LHCN-M2 (cell line): ENCODE measurements around the gene P3R3URF. TPM values are rescaled to one million over a fixed set of nuclear protein-coding genes. Genes with fewer than 3 reads are reported as not detected.
A peak's percentile ranks its signal among the peaks of the same experiment; 100 is the strongest.

Experiments
- DNase-seq: peaks from one replicate; pipeline ENCODE4 v3.0.0-alpha.2; 2012; ENCODE audit warnings: low read depth
- total RNA-seq: library from RNA; depleted of rRNA; stranded (reverse); fragments of >200 nt; gene quantifications from 2 replicates; pipeline ENCODE4 v1.2.3, GENCODE V29; 2014

P3R3URF gene
- total RNA-seq, 1 experiment from 2014 or later, result not detected

DNA sequence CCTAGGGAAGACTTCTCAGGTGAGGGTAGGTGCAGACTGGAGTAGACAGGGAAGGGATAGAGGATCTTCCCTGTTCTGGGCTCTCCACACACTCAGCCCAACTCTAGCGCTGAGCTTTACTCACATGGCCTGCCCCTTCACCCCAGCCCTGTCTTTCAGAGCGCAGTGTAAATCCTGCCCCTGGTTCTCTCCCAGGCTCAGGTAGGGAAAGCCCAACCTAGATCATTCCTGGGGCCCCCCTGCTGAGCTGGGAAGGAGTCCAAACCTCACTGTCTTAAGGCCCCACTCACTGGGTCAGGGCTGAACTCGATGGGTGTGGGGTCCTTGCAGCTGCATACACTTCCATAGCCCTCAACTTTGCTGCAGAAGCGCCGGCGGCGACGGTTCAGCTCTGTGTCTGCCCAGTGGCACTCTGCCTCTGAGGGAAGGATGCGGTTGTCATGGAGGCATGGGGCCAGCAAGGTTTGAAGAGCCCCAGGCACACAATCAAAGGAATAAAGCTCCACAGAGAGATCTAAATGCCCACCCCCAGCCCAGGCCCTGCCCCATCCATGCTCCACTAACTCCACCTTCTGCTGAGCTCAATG lies 17.8 kb upstream of the P3R3URF start:
- DNase-seq, result no peak

DNA sequence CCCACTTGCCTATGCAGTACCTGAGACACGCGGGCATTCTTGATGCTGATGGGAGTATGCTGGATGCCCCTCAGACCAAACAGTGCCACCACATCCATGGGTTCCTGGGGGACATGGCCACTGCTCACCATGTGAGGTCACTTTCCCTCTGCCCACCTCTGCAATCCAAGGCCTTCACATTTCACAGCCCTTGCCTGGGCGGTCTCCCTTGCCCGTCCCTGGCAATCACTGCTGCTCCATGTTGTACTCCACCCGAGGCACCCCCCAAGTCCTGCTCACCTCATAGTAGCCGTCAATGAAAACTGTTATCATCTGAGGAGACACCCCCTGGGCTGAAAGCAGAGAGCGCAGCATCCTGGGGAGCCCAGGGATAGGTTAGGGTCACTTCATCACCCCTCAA lies 17.0 kb upstream of the P3R3URF start:
- no peak for DNase-seq

DNA sequence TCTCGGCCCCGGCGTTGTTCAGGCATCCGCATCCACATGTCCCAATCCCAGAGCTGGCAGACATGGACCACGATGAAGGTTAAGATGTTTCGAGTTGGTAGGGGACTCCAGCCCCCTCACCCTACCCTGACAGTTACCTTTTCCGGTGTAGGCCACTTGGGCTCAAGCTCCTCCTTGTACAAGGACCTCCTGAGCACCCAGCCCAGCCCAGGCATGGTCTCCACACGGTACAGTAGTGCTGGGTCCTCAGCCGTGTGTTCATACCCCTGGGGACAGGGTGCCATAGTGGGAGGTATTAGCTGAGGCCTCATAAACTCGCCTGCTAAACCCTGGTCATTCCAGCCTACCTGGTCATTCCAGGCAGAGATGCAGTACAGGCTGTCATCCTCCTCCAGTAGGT lies 15.9 kb upstream of the P3R3URF start:
- DNase-seq, result no peak

DNA sequence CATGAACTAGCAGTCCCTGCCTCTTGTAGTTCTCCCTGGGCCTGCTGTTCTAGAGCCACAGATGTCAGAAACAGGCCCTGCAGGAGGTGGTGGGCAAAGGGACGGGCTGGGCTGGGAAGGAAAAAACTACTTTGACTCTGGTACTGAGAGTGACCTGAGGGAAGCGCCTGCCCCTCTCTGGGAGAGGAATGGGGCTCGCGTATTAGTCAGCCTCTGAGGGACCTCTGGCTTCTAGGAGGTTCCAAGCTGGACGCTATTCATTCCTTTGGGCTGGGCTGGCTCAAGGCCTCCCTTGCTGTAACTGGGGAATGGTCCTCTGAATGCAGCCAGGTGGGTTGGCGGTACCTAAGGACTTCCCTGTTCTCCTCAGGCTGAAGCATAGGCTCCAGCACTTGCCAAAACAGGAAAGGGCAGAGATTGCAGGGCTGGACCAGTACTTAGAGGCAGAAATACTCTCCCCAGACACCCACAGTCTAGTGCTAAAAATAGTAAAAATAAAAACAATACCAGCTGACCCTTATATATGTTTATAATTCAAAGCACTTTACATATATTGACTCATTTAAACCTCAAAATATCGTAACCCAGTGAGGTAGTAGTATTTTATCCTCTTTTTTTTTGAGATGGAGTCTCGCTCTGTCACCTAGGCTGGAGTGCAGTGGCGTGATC lies 14.9 kb upstream of the P3R3URF start:
- DNase-seq, result no peak

DNA sequence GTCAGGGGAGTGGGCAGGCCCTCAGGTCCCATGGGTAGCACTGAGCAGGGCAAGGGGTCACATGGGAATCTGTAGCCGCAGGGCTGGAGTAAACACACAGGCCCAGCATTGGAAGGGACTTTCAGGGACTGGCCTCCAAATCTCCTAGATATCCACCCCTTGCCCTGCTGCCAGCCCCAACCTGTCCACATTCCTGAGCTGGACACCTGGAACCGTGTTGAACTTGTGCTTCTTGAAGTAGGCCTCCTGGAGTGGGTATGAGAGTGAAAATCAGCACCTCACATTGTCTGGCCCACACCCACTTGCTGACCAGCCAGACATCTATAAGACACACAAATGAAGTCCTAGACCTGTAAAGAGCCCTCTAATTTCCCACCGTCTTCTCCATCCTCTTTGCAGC lies 14.3 kb upstream of the P3R3URF start:
- no peak for DNase-seq

DNA sequence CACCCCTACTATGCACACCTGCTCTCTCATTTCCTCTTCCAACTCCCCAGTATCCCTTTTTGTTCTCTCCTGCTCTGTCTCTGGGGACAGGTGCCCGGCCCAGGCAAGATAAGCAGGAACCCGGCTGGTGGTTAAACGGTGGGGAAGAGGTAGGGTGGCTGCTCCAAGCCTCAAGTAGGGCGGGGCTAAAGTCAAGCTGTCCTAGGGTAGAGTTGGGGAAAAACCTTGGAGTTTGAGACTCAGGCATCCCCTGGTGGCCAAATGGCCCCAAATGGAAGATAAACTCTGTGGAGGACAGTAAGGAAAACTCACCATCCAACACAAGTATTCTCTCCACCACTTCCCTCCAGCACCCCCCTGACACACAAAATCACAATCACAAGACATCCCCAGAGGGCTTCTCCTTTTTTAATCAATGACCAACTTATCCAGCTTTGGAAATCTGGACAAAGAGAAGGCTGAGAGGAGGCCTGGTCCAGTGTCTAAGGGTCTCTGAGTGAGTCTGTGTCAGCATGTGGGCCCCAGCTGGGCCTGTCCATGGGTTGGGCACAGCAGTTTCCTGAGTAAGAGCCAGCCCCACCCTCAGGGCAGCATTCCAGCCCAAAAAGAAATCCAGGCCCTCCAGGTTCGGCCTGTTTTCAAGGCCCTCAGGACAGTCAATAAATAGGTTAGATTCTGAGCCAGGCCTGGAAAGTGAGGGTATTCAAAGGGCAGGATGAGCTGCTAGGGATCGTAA lies 12.2 kb upstream of the P3R3URF start:
- DNase-seq, result no peak

DNA sequence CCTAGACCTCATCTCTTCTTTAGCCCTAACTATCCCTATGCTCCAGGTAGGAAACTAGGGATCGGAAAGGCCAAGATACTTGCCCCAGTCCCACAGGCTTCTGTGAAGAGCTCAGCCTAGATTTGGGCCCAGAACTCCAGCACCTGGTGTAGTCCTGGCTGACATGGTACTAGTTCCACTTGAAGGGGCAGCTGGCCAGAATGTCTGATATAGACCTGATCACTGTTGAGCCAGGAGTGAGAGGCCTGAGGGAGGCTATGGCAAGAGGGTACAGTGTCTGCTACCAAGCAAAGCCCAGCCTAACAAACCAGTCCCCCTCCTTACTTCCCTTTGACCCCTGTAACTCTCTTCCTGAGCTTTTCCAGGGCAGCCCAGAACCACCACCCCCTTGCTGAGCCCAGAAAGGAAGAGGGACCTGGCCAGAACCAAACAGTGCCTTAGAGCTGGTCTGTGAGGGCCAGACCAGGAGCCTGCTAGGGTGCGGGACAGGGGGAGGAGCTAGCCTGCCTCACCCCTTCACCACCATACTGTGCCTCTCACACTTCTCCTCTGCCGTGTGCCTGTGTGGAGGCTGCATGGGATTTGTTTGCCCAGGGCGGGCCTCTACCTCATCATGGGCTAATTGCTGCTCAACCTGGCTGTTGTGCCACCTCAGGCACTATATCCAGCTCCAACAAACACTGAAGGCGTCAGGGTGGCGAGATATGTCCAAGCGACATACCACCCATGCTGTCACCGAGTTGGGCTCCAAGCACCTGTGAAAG lies 11.0 kb upstream of the P3R3URF start:
- DNase-seq, result no peak

DNA sequence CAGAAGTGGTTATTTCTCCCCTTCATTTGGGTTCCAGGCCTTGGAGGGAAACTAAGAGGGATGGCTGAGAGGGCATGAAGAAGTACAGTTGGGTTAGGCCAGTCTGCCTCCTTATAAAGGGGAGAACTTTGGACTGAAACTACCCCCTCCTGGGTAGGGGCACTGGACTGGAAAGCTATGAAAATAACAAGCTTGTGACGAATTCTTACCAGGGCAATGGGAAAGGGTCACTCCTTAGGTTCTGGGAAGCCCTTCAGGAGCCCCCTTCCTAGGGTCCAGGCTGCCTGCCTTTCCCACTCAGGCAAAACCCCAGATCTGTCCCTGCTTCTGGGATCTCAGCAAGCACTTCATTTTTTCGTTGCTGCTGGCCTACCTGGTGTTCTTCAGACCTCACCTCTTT lies 9.8 kb upstream of the P3R3URF start:
- no peak for DNase-seq

DNA sequence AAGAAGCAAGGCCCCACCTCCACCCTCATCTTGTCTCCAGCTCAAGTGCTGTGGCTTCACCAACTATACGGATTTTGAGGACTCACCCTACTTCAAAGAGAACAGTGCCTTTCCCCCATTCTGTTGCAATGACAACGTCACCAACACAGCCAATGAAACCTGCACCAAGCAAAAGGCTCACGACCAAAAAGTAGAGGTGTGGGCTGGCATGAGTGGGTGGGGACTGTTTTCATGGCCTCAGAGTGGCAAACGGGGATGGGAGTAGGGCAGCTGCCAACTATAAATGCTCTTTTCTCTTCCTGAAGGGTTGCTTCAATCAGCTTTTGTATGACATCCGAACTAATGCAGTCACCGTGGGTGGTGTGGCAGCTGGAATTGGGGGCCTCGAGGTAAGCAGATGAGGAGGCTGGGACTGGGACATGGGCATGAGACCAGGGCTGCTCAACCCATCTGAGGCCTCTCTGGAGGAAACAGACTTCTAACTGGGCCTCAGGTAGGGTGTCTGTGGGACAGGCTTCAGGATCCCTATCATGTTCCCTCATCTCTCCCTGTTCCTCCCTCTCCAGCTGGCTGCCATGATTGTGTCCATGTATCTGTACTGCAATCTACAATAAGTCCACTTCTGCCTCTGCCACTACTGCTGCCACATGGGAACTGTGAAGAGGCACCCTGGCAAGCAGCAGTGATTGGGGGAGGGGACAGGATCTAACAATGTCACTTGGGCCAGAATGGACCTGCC lies 8.8 kb upstream of the P3R3URF start:
- no peak for DNase-seq

DNA sequence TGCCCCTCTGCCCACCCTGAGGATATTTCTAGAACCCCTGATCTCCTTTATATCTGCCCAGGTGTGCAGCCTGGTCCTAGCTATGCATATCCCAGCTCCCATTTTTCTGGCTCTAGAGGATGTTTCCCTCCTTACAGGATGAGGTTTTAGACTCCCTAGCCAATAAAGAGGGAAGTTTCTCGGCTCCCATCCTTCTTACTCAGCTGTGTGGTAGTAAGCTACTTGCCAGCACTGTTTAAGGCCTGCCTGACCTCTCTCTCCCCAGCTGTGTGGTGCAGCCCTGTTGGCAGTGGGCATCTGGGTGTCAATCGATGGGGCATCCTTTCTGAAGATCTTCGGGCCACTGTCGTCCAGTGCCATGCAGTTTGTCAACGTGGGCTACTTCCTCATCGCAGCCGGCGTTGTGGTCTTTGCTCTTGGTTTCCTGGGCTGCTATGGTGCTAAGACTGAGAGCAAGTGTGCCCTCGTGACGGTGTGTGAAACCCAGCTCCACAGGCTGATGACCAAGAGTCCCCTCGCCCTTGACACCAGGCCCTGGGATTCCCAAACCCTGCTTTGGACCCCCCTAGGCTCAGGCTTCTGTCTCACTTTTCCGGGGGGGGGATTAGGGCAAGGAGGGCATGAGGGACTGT lies 7.8 kb upstream of the P3R3URF start:
- peak; percentile 52 for DNase-seq

DNA sequence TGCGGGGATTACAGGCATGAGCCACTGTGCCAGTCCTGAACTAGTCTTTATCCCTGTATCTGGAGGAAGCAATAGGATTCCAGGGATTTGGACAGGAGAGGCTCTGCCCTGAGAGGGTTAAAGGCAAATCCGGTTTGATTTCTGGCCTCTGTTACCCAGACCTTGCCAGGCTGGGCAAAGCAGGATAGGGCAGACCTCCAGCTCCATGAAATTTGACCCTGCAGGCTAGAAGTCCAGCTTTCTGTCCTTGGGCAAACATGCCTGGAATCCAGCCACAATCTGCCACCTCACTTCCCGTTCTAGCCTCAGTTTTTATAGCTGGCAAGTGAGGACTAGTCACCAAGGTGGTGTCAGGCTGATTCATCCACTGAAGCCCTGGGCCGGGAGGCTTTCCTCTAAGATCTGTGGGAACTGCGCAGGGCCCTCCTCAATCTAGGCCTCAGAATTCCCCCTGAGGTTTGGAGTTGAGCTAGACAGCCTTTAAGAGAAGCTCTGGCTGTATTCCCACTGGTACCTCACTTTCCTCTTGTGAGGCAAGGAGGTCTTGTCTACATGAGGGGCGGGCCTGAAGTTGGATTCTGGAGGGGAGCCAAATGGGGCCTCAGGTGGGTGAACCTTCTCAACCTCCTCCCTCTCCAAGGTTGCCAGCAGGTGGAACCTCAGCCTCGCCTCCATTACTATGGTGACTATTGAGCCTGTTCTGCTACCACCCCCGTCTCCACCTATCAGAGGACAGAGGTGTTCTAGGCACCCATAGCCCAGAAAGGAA lies 7.0 kb upstream of the P3R3URF start:
- DNase-seq, result peak; percentile 100

DNA sequence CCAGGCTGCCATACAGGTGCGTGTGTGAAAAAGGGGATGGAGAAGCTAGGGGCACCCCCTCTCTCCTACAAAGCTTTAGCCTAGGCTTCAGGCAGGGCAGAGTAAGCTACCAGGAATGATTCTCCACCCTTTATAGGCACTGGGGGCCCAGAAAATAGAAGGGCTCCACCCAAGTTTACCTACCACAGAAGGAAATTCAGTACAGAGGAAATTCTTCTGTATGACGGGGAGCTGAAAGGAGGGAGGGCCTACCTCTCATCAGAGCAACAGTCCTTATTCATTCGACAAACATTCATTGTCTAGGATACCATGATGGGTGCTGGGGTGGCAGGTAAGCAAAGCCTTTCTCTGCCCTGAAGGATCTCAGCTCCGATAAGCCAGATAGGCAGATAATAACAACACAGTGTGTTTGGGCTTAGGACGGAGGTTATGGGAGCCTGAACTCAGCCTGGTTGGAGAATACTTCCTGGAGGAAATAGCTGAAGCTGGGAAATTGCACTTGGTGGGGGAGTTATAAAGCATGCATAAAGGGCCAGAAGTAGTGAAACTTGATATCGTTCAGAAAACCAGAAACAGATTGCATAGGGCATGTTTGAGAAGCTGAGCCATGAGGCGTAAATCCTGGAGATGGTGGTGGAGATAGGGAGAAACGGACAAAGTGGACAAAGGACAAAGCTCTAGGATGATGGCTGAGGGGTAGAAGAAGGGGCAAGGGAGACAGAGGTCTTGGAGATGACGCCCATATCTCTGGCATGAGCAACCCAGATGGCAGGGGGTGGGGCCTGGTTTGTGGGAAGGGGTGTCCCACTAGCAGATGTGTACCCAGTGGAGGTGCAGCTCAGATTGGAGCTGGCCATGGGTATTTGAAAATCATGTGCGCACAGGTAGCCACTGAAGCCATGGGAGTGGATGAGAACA lies 5.3 kb upstream of the P3R3URF start:
- peak; percentile 40 for DNase-seq

DNA sequence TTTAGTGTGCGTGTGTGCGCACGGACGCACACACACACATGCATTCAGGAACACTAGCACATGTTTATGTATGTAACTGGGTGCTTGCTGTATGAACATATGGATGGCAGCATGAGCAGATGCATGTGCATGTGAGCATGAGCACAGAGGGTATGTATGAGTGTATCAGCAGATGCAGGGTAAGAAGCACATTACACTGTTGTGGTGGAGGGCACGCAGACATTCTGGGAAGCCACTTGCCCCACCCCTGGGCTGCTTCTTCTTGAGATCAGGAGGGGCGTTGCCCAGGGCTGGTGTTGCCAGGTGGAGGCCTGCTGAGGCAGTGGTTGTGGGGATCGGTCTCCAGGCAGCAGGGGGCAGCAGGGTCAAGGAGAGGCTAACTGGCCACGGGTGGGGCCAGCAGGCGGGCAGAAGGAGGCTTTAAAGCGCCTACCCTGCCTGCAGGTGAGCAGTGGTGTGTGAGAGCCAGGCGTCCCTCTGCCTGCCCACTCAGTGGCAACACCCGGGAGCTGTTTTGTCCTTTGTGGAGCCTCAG lies 3.9 kb upstream of the P3R3URF start:
- no peak for DNase-seq

DNA sequence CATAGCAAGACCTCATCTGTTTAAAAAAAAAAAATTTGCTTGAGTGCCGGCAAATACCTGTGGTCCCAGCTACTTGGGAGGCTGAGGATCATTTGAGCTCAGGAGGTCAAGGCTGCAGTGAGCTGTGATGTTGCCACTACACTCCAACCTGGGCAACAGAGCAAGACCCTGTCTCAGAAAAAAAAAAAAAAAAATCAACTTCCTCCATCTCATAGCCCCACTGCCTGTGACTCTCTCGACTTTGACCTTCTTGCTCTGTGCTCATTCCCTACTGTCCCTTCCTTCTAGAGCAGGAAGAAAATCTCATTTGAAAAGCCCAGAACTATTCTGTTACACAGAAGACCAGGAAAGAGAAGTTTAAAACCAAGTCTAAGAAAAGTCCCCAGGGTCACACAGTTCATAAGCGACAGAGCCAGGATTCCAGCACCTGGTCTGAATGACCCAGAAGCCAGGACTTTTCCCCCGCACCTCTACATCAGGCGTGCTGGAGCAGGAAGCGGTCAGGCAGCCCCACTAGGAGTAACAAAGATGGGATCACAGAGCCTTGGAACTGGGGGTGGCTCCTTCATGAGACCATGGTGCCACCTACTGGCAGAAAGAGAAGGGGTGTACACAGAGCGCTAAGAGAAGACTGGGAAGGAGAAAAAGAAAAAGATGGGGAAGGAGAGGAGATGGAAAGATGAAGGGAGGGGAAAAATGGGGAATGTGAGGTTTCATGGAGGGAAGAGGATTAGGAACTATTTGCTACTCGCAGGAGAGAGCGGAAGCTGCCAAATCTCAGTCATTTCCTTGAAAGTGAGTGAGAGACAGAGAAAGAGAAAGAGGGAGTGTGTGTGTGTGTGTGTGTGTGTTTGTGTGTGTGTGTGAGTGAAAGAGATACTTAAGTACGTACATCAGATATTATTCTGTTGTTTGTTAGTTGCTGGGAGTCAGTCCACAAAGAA lies 3.1 kb upstream of the P3R3URF start:
- peak; percentile 89 for DNase-seq

DNA sequence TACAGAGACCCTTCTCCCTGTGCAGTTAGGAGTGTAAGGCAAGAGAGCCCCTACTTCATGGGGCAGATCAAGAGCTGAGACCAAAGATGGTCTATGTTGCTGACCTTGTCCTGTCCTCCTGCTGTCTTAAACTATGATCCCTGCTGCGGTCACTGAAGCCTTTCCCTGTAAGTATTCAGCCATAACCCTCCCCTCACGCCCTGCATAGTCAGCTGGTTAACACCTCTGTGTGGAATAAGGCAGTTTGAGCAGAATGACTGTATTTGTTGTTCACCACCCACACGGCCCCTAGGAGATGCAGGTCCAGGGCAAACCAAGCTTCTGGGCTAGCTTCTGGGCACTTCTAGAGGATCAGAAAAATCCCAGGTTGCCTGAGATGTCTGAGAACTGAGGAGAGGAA lies 1.0 kb downstream of the P3R3URF start:
- no peak for DNase-seq

DNA sequence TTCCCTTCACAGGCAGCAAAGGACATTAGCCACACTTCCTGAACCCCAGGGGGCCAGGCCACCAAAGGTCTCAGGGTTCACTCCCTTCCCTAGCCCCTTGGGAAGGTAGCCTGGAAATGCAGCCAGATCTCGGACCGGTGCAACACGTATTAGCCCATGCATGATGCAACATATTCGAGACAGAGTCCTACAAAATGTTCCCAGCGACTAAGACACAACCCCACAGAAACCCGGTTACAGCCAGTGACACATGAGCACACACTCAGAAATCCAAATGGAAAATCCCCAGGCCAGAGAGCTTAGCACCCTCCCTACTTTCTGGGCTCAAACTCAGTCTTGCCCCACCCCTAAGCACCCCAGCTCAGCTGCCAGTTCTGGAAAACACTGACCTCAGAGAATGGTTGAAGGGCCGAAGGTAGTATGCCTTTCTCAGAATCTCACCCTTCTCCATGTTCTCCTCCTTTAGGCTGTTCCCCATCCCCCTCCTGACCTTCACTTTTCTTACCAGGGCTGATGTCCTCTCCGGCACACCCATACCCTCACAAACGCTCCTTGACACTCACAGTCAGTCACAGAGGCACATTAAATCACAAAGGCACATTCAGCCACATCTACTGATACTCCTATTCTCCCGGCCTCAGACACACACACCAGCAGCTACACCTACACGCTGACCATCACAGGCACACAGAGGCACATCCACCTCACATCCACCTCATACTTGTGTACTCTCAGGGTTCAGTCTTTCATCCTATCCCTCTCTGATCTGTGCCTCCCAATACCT lies 1.6 kb downstream of the P3R3URF start, which contains the start of gene TSPAN1:
TSPAN1 (plus strand) TSS at position 640 of the 784 bp plus-strand sequence. CDS start 6,021 bp downstream, outside the sequence.
- DNase-seq, result peak; percentile 65

DNA sequence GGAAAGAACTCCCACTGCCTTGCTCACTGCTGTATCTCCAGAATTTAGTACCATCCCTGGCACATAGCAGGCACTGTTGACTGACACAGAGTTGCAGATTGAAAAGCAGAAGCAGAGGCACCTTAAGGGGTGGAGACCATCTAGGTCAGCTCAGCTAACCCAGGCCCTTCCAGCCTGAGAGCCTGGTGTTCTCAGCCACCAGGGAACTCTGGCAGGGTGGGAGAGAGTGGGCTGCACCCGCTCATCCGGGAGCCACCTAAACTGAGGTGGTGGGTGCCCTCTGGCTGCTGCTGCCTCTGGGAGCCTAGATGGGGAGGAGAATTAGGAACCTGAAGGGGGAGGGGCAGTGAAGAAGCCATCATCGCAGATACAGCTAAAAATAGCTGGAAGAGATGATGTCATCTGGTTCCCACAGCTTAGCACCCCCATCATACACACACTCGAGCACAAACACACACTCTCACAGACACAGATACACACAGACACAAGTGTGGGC lies 2.9 kb downstream of the P3R3URF start:
- DNase-seq, result no peak
